GM23338 (cell line): Measurements from ENCODE around the gene BIRC6.

ENCODE experiments used
- EZH2phosphoT487 ChIP-seq: fragments of 200-600 bp; sonication (generic); IDR thresholded peaks from one replicate; pipeline ENCODE4 v1.8.1; 2018; ENCODE audit warnings: antibody characterized with exemption; ENCODE audit not compliant: unreplicated experiment
- JUNB ChIP-seq: IDR thresholded peaks from one replicate; pipeline ENCODE4 v1.6.1; 2016; ENCODE audit warnings: antibody characterized with exemption; ENCODE audit not compliant: unreplicated experiment
- POLR2AphosphoS5 ChIP-seq: IDR thresholded peaks from 2 replicates; pipeline ENCODE4 v1.6.1; 2016; ENCODE audit warnings: antibody characterized with exemption, low read depth

DNA sequence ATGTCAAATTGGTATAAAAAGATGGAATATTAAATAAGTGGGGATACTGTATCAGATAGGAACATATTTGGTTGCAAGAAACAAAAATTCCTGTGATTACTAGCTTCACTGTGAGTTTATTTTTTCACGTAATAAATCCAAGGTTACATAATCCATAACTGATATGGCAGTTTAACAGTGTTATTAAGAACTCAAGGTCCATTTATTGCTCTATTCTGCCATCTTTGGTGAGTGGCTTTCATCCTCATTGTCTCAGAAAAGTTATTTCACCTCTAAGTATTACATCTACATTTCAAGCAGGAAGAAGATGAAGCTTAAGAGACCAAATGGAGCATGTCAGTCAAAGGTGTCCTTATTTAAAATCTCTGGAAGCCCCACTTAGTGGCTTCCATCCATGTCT lies 41.9 kb upstream of the BIRC6 start:
- TF ChIP-seq POLR2AphosphoS5 (no peak), JUNB (no peak), EZH2phosphoT487 (no peak)
